Thyroid gland (tissue), 4 donors: Measurements from ENCODE around the gene MOBP.

Source experiments
- POLR2A ChIP-seq, 2 donors: fragments of 450-650 bp; IDR thresholded peaks; one replicate each; pipeline ENCODE4 v1.6.1; 2017; ENCODE audit warnings: antibody characterized with exemption in 2 of 2, mild to moderate bottlenecking in 2 of 2, moderate library complexity in 1 of 2
- TF ChIP-seq, protein P1 (sequence below), 6 experiments: fragments of 200-600 bp in 3 of 6; fragments of 450-650 bp in 3 of 6; sonication (generic) in 3 of 6; IDR thresholded peaks; one replicate each; pipeline ENCODE4 v1.5.1; 2016 to 2019; ENCODE audit warnings: antibody characterized with exemption in 6 of 6, mild to moderate bottlenecking in 2 of 6, inconsistent platforms in 1 of 6, moderate library complexity in 1 of 6

DNA sequence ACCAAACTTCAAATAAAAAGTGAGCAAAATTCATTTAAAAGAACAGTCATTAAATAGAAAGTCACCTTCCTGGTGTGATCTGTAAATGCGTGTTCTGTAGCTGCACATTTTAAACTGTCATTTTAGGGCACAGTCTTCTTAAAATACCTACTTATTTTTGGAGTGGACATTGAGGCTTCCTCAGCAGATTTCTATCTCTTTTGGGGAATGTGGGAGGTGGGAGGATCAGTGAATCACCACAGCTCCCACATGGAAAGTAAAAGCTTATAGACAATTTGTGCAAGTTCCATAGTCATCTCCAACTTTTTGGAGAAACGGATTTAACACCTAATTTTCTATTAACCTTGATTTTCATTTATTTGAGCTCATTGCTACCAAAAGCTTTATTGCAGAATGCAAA lies 21.0 kb upstream of the MOBP start:
- TF ChIP-seq, protein P1, sequence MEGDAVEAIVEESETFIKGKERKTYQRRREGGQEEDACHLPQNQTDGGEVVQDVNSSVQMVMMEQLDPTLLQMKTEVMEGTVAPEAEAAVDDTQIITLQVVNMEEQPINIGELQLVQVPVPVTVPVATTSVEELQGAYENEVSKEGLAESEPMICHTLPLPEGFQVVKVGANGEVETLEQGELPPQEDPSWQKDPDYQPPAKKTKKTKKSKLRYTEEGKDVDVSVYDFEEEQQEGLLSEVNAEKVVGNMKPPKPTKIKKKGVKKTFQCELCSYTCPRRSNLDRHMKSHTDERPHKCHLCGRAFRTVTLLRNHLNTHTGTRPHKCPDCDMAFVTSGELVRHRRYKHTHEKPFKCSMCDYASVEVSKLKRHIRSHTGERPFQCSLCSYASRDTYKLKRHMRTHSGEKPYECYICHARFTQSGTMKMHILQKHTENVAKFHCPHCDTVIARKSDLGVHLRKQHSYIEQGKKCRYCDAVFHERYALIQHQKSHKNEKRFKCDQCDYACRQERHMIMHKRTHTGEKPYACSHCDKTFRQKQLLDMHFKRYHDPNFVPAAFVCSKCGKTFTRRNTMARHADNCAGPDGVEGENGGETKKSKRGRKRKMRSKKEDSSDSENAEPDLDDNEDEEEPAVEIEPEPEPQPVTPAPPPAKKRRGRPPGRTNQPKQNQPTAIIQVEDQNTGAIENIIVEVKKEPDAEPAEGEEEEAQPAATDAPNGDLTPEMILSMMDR (IDR thresholded peaks at IDR 0.05), result no peak
- no peak for TF ChIP-seq POLR2A (IDR thresholded peaks at IDR 0.05)
